ENCODE data around the gene TBC1D8. TPM values are rescaled to one million over a fixed set of nuclear protein-coding genes. Genes with fewer than 3 reads are reported as not detected.

The TBC1D8 gene
- total RNA-seq, 120 experiments from 2014 or later = 10.5 to 33.3 (median 21.0) TPM

Other genes with a start within 250 kb of the TBC1D8 start
- 100 to 1,000 TPM; 408 to 917 (median 635) TPM for gene RPL31, start 149.1 kb downstream of the TBC1D8 start, total RNA-seq
- 10 to 100 TPM; 17.6 to 47.8 (median 29.3) TPM for gene CNOT11, start 101.5 kb upstream of the TBC1D8 start, total RNA-seq
- gene RNF149, start 157.3 kb upstream of the TBC1D8 start, total RNA-seq = 10 to 100 TPM; 30.6 to 66.5 (median 47.5) TPM
- 100 to 1,000 TPM in 89 of 120 experiments, 10 to 100 TPM in 31; 31.8 to 189 (median 122) TPM for gene CREG2, start 236.1 kb upstream of the TBC1D8 start, total RNA-seq

Measured in dorsolateral prefrontal cortex (tissue), 118 donors.